ENCODE data around the gene NKX6-2. TPM values are rescaled to one million over a fixed set of nuclear protein-coding genes. Genes with fewer than 3 reads are reported as not detected.

The NKX6-2 gene
- total RNA-seq, 2 experiments from 2014 or later: not detected

DNA sequence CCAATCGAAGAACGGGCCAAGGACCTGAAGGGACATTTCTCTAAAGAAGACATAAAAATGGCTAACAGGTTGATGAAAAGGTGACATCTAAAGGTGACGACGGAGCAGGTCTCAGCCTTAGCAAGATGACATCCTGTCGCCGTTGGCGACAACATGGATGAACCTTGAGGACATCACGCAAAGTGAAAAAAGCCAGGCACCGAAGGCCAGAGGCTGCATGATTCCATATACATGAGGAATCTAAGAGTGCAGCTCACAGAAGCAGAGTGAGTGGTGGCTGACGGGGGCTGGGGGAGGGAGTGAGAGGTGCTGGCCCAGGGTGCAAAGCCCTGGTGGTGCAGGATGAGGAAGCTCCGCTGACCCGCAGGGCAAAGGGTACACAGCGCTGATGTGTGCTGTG is 34.1 kb upstream of the NKX6-2 start:
- no peaks in the 10 kb centered on the region for H3K9me3 Mint-ChIP-seq
- H3K27me3 Mint-ChIP-seq: peaks cover 8% of the 10 kb centered on the region
- DNase-seq (no peak), ATAC-seq (ENCODE audit: low read depth) (no peak)
- H3K27ac Mint-ChIP-seq: no peak overlapping the region
- H3K4me3 Mint-ChIP-seq: no peak overlapping the region
- POLR2A ChIA-PET: no interaction called here
- no peaks in the 10 kb centered on the region for H3K36me3 Mint-ChIP-seq
- no peaks in the 10 kb centered on the region for H3K4me1 Mint-ChIP-seq

DNA sequence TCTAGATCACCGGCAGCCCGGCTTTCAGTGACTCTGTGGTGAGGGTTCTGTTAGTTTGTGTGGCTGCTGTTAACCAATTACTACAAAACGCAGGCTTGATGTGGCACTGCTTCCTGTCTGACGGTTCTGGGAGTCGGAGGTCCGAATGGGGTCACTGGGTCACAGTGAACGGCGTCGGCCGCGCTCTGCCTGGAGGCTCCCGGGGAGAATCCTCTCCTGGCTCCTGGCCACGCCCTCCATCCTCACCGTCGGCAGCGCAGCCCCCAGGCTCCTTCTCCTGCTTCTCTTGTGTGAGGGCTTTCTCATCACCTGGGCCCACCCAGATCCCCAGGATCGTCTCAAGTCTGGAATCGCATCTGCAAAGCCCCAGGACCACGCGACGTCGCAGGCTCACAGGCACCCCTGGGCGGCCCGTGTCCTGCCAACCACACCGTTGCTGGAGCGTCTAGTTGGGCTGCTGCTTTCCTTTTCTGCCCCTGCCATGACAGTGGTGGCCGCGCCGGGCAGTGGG is 31.8 kb upstream of the NKX6-2 start:
- no peak overlapping the region for H3K27ac Mint-ChIP-seq
- no peak overlapping the region for H3K4me3 Mint-ChIP-seq
- POLR2A ChIA-PET: no interaction called here
- no peaks in the 10 kb centered on the region for H3K36me3 Mint-ChIP-seq
- H3K27me3 Mint-ChIP-seq: peaks cover 8% of the 10 kb centered on the region
- H3K4me1 Mint-ChIP-seq: no peaks in the 10 kb centered on the region
- no peak for ATAC-seq (ENCODE audit: low read depth)
- peak; percentile 9 for DNase-seq
- no peaks in the 10 kb centered on the region for H3K9me3 Mint-ChIP-seq

DNA sequence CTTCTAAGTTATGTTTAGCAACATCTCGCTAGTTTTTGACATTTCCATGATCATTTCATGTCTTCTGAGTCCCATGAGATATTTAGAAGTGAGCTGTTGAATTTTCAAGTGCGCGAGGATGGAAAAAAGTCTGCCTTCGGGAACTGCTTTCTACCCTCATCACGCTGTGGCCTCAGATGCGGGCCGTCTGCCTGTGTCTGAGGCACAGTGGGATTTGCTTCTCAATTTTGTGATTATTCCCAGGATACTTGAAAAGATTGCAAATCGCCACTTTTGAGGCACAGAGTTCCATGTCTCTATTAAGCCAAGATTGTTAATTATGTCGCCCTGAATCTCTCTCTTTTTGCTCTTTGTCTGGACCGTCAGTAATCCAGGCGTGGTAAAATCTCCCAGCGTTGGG is 30.8 kb upstream of the NKX6-2 start:
- POLR2A ChIA-PET: no interaction called here
- Mint-ChIP-seq H3K27ac (no peak overlapping the region), H3K9me3 (no peaks in the 10 kb centered on the region), H3K36me3 (no peaks in the 10 kb centered on the region), H3K4me1 (no peaks in the 10 kb centered on the region), H3K4me3 (no peak overlapping the region), H3K27me3 (peaks cover 8% of the 10 kb centered on the region)
- ATAC-seq (ENCODE audit: low read depth) (no peak), DNase-seq (no peak)

DNA sequence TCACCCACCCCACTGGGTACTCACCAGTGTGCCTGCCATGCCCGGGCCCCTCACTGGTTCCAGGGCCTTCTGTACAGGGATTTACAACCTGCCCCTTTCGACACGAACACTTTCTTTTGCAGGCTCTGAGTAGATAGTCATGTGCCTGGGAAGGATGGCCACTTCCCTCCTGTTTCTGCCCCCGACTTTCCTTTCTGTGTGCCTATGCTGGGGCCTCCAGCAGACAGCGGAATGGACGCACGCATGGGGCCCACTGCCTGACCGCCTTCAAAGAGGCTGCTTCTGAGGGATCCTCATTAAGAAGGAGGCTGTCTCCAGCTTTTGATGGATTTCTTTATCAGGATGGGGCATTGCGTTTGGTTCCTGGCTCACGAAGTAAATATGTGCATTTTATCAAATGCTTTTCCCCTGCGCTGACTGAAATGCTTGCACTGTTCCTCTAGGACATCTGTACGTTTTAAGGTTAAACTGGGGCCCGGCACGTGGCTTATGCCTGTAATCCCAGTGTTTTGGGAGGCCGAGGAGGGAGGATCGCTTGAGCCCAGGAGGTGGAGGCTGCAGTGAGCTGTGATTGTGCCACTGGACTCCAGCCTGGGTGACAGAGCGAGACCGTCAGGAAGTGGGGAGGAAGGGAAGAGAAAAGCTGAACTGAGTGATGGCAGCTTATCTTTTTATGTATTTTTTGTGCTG is 29.4 kb upstream of the NKX6-2 start:
- no peak overlapping the region for H3K27ac Mint-ChIP-seq
- DNase-seq (peak; percentile 11), ATAC-seq (ENCODE audit: low read depth) (no peak)
- H3K36me3 Mint-ChIP-seq: no peaks in the 10 kb centered on the region
- H3K27me3 Mint-ChIP-seq: peaks cover 8% of the 10 kb centered on the region
- H3K4me1 Mint-ChIP-seq: no peaks in the 10 kb centered on the region
- H3K9me3 Mint-ChIP-seq: no peaks in the 10 kb centered on the region
- POLR2A ChIA-PET: no interaction called here
- H3K4me3 Mint-ChIP-seq: no peak overlapping the region

DNA sequence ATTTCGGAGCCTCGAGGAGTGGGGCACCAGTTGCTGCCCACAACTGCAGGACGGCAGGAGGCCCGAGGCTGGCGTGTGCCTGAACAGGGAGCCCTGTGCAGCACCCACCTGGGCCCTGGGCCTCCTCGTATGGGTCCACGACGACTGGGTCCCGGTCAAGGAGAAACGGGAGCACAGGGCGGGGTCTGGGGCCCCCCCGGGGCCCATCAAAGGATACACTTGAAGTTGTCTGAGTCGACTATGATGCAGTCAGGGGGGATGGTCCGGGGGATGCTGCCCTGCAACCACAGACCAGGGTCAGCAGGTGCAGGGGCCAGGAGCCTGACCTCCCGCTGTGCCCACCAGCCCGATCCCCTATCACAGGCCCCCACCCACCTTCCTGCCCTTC is 28.5 kb upstream of the NKX6-2 start:
- Mint-ChIP-seq H3K9me3 (no peaks in the 10 kb centered on the region), H3K4me1 (no peaks in the 10 kb centered on the region)

DNA sequence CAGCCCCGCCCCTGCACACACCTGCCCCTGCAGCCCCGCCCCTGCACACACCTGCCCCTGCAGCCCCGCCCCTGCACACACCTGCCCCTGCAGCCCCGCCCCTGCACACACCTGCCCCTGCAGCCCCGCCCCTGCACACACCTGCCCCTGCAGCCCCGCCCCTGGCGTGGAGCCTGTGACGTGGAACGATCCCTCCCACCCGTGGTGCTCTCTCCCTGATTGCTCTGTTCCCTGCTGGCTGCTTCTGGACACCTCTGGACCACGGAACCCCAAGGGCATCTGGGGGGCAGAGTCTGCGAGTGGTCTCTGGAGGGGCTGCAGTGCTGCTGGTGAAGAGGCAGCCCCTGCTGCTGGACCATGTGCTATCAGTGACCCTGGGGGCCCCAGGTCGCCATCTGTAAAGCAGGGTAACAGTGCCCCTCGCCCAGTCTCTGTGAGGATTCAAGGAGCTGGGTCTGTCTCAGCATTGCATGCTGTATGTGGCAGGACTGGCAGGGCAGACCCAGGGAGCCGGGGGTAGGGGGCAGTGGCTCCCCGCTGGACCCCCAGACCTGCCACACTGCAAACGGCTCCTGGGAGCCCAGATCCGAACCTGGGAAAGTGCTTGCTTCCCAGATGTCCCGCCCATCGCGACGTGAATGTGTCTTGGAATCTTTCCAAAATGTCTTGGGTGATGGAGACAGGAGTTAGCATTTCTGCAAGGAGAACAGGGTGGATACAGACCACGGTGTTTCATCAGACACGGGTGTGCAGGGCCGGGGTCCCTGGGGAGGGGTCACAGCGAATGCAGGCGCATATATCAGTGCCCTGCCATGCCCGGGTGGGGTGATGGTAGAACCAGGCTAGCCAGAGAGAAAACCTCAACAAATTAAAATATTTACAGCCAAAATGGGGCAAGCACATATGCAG is 27.9 kb upstream of the NKX6-2 start:
- no peak overlapping the region for H3K4me3 Mint-ChIP-seq

More for the DNA sequence above, 28.5 kb upstream of the NKX6-2 start:
- Mint-ChIP-seq H3K4me3 (no peak overlapping the region), H3K36me3 (no peaks in the 10 kb centered on the region), H3K27me3 (peaks cover 8% of the 10 kb centered on the region), H3K27ac (no peak overlapping the region)
- POLR2A ChIA-PET: no interaction called here
- ATAC-seq (ENCODE audit: low read depth) (no peak), DNase-seq (no peak)

DNA sequence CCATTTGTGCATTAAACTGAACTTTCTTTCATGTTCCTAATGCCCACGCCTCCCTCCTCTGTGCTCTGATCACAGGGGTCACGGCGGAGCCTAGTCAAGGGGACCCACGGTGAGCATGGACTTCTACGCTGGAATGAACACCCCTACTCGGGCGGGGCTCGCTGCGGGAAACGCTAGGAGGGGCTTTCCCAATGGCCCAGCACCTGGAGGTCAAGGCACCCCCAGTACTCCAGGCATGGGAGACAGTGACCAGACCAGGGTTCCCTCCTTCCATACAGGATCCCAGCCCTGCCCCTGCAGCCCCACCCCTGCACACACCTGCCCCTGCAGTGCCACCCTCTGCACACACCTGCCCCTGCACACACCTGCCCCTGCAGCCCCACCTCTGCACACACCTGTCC is 27.1 kb upstream of the NKX6-2 start:
- POLR2A ChIA-PET: no interaction called here
- H3K27ac Mint-ChIP-seq: no peak overlapping the region
- peaks cover 4% of the 10 kb centered on the region for H3K27me3 Mint-ChIP-seq
- H3K4me3 Mint-ChIP-seq: no peak overlapping the region
- H3K36me3 Mint-ChIP-seq: no peaks in the 10 kb centered on the region
- no peaks in the 10 kb centered on the region for H3K9me3 Mint-ChIP-seq
- no peaks in the 10 kb centered on the region for H3K4me1 Mint-ChIP-seq
- no peak for ATAC-seq (ENCODE audit: low read depth)
- DNase-seq: no peak

More for the DNA sequence above, 27.9 kb upstream of the NKX6-2 start:
- DNase-seq (no peak), ATAC-seq (ENCODE audit: low read depth) (no peak)
- H3K9me3 Mint-ChIP-seq: no peaks in the 10 kb centered on the region
- H3K36me3 Mint-ChIP-seq: no peaks in the 10 kb centered on the region
- H3K27me3 Mint-ChIP-seq: peaks cover 4% of the 10 kb centered on the region
- H3K4me1 Mint-ChIP-seq: no peaks in the 10 kb centered on the region
- no peak overlapping the region for H3K27ac Mint-ChIP-seq
- POLR2A ChIA-PET: no interaction called here

DNA sequence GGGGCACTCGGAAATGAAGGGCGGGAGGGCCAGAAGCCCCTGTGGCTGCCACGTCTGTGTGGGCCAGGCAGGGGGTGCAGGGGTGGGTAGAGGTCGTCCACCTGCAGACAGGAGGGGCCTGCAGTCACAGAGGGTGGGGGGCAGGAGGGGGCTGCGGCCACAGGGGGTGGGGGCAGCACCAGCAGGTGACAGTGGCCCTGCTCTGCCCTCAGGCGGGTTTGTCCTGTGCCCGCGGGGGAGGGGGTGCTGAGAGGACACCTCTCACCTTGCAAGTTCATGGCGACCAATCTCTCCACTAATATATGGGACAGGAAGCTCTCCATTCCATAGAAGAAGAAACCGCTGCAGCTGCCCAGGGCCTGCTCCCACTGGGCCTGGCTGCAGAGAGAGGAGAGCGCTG is 26.6 kb upstream of the NKX6-2 start:
- POLR2A ChIA-PET: no interaction called here
- H3K27me3 Mint-ChIP-seq: peaks cover 4% of the 10 kb centered on the region
- DNase-seq: no peak
- H3K4me3 Mint-ChIP-seq: no peak overlapping the region
- H3K9me3 Mint-ChIP-seq: no peaks in the 10 kb centered on the region
- no peaks in the 10 kb centered on the region for H3K4me1 Mint-ChIP-seq
- no peak for ATAC-seq (ENCODE audit: low read depth)
- no peak overlapping the region for H3K27ac Mint-ChIP-seq
- no peaks in the 10 kb centered on the region for H3K36me3 Mint-ChIP-seq

DNA sequence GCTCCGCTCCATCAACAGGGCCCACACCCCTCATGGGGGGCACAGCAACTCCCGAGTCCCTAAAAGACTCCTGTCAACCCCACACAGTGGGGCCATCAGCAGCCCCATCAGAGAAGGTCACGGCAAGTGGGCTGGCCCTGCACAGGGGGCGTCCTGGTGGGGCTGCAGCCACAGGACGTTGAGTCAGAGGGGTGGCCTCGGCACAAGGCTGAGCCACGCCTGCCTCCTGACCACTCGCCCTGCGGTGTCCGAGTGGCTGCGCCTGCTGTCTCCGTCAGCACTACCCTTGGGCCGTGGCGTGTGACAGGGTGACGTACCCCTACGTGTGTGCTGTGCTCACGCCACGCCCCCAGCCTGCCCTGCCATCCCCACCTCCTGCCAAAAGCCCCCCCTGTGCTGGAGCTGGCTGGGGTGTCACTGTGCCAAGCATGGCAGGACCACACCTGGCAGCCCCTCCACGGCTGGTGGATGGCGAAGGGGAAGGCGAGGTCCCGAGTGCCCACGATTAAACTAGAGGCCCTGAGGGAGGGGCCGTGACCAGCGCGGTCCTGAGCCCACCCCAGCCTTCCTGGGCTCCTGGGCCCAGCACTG is 26.0 kb upstream of the NKX6-2 start:
- Mint-ChIP-seq H3K9me3 (no peaks in the 10 kb centered on the region), H3K4me1 (no peaks in the 10 kb centered on the region), H3K27me3 (peaks cover 3% of the 10 kb centered on the region), H3K36me3 (no peaks in the 10 kb centered on the region), H3K4me3 (no peak overlapping the region), H3K27ac (no peak overlapping the region)
- DNase-seq (no peak), ATAC-seq (ENCODE audit: low read depth) (no peak)
- POLR2A ChIA-PET: no interaction called here

DNA sequence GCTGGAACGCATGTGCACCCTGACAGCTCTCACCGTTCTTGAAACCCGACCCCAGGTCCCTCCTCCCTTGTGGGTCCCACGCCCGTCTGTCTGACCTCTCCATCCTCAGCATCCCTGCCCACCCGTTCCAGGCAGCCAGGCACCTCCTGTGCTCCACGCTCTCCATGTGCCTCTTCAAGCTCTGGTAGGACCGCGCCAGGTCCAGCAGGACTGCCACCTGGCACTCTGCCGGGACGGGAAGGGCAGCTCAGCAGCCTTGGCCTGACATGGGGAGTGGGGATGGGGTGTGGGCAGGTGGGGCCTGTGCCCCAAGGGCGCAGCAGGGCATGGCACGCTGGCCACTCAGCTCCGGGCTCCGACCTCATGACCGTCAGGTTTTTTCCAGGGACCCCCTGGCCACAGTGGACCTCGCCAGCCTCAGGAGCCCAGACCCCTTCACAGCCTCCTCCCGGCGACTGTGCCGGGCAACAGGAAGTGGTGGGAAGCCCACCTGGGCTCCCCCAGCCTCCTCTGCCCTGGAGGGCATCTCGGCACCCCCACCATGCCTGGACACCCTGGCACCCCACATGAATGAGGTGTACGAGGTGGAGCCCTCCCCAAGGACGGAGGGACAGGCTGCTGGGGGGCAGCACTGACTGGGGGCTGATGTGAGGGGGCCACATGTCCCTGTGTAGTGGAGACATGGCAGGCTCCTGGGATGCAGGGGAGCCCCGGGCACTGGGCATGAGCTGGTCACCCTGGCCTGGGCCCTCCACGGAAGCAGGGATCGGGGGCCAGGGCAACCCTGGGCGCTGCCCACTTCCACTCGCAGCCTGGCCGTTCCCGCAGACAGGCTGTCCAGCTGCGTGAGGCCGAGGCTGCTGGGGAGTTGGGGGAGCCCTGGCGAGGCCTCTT is 25.1 kb upstream of the NKX6-2 start:
- DNase-seq (no peak), ATAC-seq (ENCODE audit: low read depth) (no peak)
- no peaks in the 10 kb centered on the region for H3K9me3 Mint-ChIP-seq
- no peak overlapping the region for H3K4me3 Mint-ChIP-seq
- H3K4me1 Mint-ChIP-seq: no peaks in the 10 kb centered on the region
- no peaks in the 10 kb centered on the region for H3K36me3 Mint-ChIP-seq
- H3K27ac Mint-ChIP-seq: no peak overlapping the region
- POLR2A ChIA-PET: no interaction called here
- peaks cover 2% of the 10 kb centered on the region for H3K27me3 Mint-ChIP-seq

DNA sequence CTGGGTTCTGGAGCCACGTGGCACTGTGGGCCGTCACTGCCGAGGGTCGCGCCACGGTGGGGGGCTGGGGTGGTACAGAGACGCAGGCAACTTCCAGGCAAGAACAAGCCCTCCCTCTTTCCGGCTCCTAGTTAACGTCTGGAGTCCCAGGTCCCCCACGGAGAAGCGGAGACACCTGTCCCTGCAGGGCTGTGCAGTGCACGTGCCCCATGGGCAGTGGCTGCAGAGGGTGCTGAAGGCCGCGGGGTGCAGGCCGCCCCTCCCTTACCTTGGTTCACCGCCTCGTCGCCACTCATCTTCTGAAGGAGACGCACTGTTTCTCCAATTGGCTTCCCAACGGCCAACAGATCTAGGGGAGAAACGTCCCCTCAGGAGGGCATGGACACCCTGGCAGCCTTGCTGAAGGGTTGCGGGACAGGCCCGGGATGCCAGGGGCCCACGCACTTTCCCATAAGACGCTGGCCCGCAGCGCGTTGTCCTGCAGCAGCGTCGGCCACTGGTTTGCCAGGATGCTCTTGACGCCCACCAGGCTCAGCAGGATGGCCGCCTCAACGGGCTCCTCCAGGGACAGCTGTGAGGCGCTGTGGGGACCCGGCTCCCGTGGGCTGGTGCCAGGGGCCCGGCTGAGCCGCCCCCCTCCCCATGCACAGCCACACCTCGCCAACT is 24.3 kb upstream of the NKX6-2 start:
- Mint-ChIP-seq H3K4me3 (no peak overlapping the region), H3K36me3 (no peaks in the 10 kb centered on the region), H3K9me3 (no peaks in the 10 kb centered on the region), H3K27me3 (no peaks in the 10 kb centered on the region), H3K27ac (no peak overlapping the region), H3K4me1 (no peaks in the 10 kb centered on the region)
- POLR2A ChIA-PET: no interaction called here
- DNase-seq: no peak
- ATAC-seq (ENCODE audit: low read depth): no peak

DNA sequence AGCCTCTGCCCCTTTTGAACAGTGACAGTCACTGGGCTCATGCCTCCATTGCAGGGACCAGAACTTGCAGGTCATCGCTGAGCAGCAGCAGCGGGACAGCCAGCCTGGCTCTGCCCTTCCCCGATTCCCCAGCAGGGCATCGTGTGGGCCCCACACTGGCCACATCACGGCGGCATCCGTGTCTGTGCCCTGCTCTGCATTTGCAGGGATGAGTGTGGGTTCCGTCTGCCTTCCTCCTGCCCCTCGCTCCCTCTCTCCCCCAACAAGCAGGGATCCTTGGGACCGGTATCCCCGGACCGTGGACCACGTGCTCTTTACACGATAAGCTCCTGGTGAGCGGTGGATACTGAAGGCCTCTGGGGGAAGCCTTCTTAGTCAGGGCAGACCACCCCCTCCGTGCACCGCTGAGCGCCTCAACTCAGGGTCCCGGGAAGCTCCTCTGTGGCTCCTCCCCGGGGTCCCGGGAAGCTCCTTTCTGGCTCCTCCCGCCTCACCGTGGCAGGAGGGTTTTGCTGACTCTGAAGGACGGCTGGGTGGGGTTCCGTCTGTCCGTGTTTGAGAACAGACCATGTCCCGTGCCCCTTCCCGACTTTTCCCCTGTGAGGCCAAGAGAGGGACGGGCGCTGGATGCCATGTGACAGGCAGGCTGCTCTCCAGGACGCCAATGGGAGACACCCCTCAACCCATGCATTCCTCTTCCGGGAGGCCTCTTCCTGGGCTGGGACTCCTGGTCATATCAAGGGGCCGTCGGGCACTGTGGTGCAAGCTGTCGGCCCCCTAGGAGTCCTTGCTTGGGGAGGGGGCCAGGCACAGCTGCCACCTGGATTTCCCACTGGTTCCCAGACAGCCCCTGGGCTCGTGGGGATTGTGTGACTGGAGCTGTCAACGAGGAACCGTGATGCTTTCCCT is 23.5 kb upstream of the NKX6-2 start:
- Mint-ChIP-seq H3K36me3 (no peaks in the 10 kb centered on the region), H3K27ac (no peak overlapping the region), H3K27me3 (no peaks in the 10 kb centered on the region), H3K4me3 (no peak overlapping the region), H3K9me3 (no peaks in the 10 kb centered on the region), H3K4me1 (no peaks in the 10 kb centered on the region)
- ATAC-seq (ENCODE audit: low read depth) (no peak), DNase-seq (no peak)
- POLR2A ChIA-PET: no interaction called here
